WTC11 (cell line): Measurements from ENCODE around the gene SPSB4. TPM values are rescaled to one million over a fixed set of nuclear protein-coding genes. Genes with fewer than 3 reads are reported as not detected.

ENCODE experiments used
- ATAC-seq: fragments of 200-7000 bp; cut with Tn5 transposase; 2 replicates; pipeline ENCODE4 v1.10.0; 2021; ENCODE audit warnings: mild to moderate bottlenecking, moderate library complexity
- CTCF ChIA-PET: fragments of 300-600 bp; sonication (Branson Sonifier 250); formaldehyde crosslinking; loops from one replicate; lab custom pipeline; 2021; ENCODE audit warnings: antibody characterized with exemption; lab: Charles Lee
- POLR2A ChIA-PET: fragments of 350-600 bp; sonication (Branson Sonifier 250); formaldehyde crosslinking; loops from one replicate; lab custom pipeline; 2021; ENCODE audit warnings: antibody characterized with exemption; lab: Charles Lee
- DNase-seq: peaks from one replicate; pipeline ENCODE4 v3.0.0; 2021; ENCODE audit warnings: low spot score
- H3K27ac Mint-ChIP-seq: 2 replicates; pipeline ENCODE4 v1.8.0; 2021; ENCODE audit warnings: mixed read lengths
- H3K27me3 Mint-ChIP-seq: 2 replicates; pipeline ENCODE4 v1.8.0; 2021; ENCODE audit warnings: low read depth, mild to moderate bottlenecking, moderate library complexity, mixed read lengths
- H3K36me3 Mint-ChIP-seq: 2 replicates; pipeline ENCODE4 v1.8.0; 2021; ENCODE audit warnings: mixed read lengths
- H3K4me1 Mint-ChIP-seq: 2 replicates; pipeline ENCODE4 v1.8.0; 2022; ENCODE audit warnings: mixed read lengths
- H3K4me3 Mint-ChIP-seq: 2 replicates; pipeline ENCODE4 v1.8.0; 2021; ENCODE audit warnings: mild to moderate bottlenecking, moderate library complexity, mixed read lengths
- H3K9me3 Mint-ChIP-seq: 2 replicates; pipeline ENCODE4 v1.8.0; 2021; ENCODE audit warnings: mixed read lengths
- ERG ChIP-seq: fragments of 250-450 bp; sonication (Bioruptor Pico); IDR thresholded peaks from 2 replicates; pipeline ENCODE4 v1.8.0; 2021; ENCODE audit warnings: mild to moderate bottlenecking
- GRHL2 ChIP-seq: fragments of 250-450 bp; sonication (Bioruptor Pico); IDR thresholded peaks from 2 replicates; pipeline ENCODE4 v1.8.0; 2022; ENCODE audit warnings: mild to moderate bottlenecking, moderate library complexity; ENCODE audit not compliant: insufficient replicate concordance, severe bottlenecking
- IRF1 ChIP-seq: sonication (generic); formaldehyde crosslinking; IDR thresholded peaks from 2 replicates; pipeline ENCODE4 v1.8.0; 2023; ENCODE audit warnings: missing genetic modification reagents
- JUN ChIP-seq: sonication (generic); formaldehyde crosslinking; IDR thresholded peaks from 2 replicates; pipeline ENCODE4 v1.8.0; 2023; ENCODE audit warnings: mild to moderate bottlenecking, missing genetic modification reagents
- PRRX2 ChIP-seq: fragments of 250-450 bp; sonication (Bioruptor Pico); IDR thresholded peaks from 2 replicates; pipeline ENCODE4 v1.8.0; 2021; ENCODE audit warnings: mild to moderate bottlenecking
- SOX15 ChIP-seq: fragments of 250-450 bp; sonication (Bioruptor Pico); IDR thresholded peaks from 2 replicates; pipeline ENCODE4 v1.9.0; 2021; ENCODE audit warnings: mild to moderate bottlenecking
- TP53 ChIP-seq: sonication (generic); formaldehyde crosslinking; IDR thresholded peaks from 2 replicates; pipeline ENCODE4 v1.8.1; 2023; ENCODE audit warnings: mild to moderate bottlenecking, missing genetic modification reagents
- ZBTB21 ChIP-seq: sonication (generic); formaldehyde crosslinking; IDR thresholded peaks from 2 replicates; pipeline ENCODE4 v1.8.1; 2023; ENCODE audit warnings: mild to moderate bottlenecking, missing genetic modification reagents, borderline replicate concordance
- ZNF138 ChIP-seq: sonication (generic); formaldehyde crosslinking; conservative IDR thresholded peaks from 2 replicates; pipeline ENCODE4 v1.8.1; 2022; ENCODE audit warnings: mild to moderate bottlenecking, moderate library complexity, missing genetic modification reagents
- ZNF219 ChIP-seq: sonication (generic); formaldehyde crosslinking; IDR thresholded peaks from 2 replicates; pipeline ENCODE4 v1.8.0; 2023; ENCODE audit warnings: missing genetic modification reagents, mild to moderate bottlenecking, borderline replicate concordance
- ZNF396 ChIP-seq: fragments of 250-450 bp; sonication (Bioruptor Pico); IDR thresholded peaks from 2 replicates; pipeline ENCODE4 v1.8.0; 2021; ENCODE audit warnings: mild to moderate bottlenecking, moderate library complexity, borderline replicate concordance
- total RNA-seq: library from RNA; stranded (reverse); gene quantifications from 3 replicates; pipeline ENCODE4 v1.2.3, GENCODE V29; 2021
- TF ChIP-seq, protein P1 (sequence below): sonication (generic); formaldehyde crosslinking; IDR thresholded peaks from 2 replicates; pipeline ENCODE4 v1.8.1; 2023; ENCODE audit warnings: mild to moderate bottlenecking, missing genetic modification reagents, borderline replicate concordance
- TF ChIP-seq, protein P2 (sequence below): sonication (generic); formaldehyde crosslinking; IDR thresholded peaks from 2 replicates; pipeline ENCODE4 v1.8.1; 2023; ENCODE audit warnings: mild to moderate bottlenecking, missing genetic modification reagents, moderate library complexity
- TF ChIP-seq, protein P3 (sequence below): sonication (generic); formaldehyde crosslinking; IDR thresholded peaks from 2 replicates; pipeline ENCODE4 v1.8.0; 2023; ENCODE audit warnings: missing genetic modification reagents, mild to moderate bottlenecking, borderline replicate concordance
- TF ChIP-seq, protein P4 (sequence below): sonication (generic); formaldehyde crosslinking; IDR thresholded peaks from 2 replicates; pipeline ENCODE4 v1.8.1; 2023; ENCODE audit warnings: mild to moderate bottlenecking, moderate library complexity, missing genetic modification reagents
- TF ChIP-seq, protein P5 (sequence below): sonication (generic); formaldehyde crosslinking; IDR thresholded peaks from 2 replicates; pipeline ENCODE4 v1.8.0; 2022; ENCODE audit warnings: mild to moderate bottlenecking, missing genetic modification reagents

SPSB4 gene
- total RNA-seq, 1 experiment from 2014 or later, result 19.7 TPM

GRCh38 chr3:141077631-141078030, 26.5 kb downstream of the SPSB4 start (continued):
- no peak for TF ChIP-seq ZNF219 (CRISPR knock-in tag)
- no peak for TF ChIP-seq ZNF138
- TF ChIP-seq IRF1 (CRISPR knock-in tag), result no peak
- TF ChIP-seq ZBTB21 (CRISPR knock-in tag), result no peak
- TF ChIP-seq, all 79 proteins: peak for 0

DNA sequence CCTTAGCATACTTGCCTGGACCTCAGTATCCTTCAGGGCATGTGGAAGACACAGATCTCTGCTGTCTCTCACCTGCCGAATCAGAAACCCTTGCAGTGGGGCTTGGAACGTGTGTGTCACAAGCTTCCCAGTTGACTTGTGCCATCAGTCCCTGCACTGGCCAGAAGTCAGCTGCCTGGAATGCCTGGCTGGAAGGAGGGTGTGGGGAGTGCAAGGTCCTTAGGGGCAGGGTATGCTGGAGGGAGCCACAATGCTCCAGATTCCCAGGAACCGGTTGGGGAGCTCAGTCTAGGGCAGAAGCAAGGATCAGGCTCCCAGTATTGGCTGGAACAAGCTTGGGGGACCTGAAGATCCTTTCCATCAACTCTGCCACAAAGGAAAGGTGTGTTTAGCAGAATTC, 27.1 kb downstream of the SPSB4 start:
- no peaks in the 10 kb centered on the region for H3K9me3 Mint-ChIP-seq
- no peak overlapping the region for H3K4me3 Mint-ChIP-seq
- peaks cover 95% of the 10 kb centered on the region for H3K4me1 Mint-ChIP-seq
- ChIA-PET CTCF (interaction anchor here (0.8 to 1.7 kb wide), 3 partner anchors 11 to 156 kb away, joined by 3 to 10 read pairs (median 4); partner anchors contain the start of gene SPSB4), POLR2A (no interaction called here)
- no peak for DNase-seq
- no peak for ATAC-seq
- no peaks in the 10 kb centered on the region for H3K27me3 Mint-ChIP-seq
- H3K27ac Mint-ChIP-seq, result peak overlapping the region; percentile 36; the same call in 1 of the 2 replicates
- TF ChIP-seq TP53 (no peak), JUN (CRISPR knock-in tag) (no peak), SOX15 (no peak), GRHL2 (CRISPR knock-in tag) (no peak), PRRX2 (CRISPR knock-in tag) (no peak)
- TF ChIP-seq, protein P1, sequence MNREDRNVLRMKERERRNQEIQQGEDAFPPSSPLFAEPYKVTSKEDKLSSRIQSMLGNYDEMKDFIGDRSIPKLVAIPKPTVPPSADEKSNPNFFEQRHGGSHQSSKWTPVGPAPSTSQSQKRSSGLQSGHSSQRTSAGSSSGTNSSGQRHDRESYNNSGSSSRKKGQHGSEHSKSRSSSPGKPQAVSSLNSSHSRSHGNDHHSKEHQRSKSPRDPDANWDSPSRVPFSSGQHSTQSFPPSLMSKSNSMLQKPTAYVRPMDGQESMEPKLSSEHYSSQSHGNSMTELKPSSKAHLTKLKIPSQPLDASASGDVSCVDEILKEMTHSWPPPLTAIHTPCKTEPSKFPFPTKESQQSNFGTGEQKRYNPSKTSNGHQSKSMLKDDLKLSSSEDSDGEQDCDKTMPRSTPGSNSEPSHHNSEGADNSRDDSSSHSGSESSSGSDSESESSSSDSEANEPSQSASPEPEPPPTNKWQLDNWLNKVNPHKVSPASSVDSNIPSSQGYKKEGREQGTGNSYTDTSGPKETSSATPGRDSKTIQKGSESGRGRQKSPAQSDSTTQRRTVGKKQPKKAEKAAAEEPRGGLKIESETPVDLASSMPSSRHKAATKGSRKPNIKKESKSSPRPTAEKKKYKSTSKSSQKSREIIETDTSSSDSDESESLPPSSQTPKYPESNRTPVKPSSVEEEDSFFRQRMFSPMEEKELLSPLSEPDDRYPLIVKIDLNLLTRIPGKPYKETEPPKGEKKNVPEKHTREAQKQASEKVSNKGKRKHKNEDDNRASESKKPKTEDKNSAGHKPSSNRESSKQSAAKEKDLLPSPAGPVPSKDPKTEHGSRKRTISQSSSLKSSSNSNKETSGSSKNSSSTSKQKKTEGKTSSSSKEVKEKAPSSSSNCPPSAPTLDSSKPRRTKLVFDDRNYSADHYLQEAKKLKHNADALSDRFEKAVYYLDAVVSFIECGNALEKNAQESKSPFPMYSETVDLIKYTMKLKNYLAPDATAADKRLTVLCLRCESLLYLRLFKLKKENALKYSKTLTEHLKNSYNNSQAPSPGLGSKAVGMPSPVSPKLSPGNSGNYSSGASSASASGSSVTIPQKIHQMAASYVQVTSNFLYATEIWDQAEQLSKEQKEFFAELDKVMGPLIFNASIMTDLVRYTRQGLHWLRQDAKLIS (CRISPR knock-in tag), result no peak
- TF ChIP-seq, protein P2, sequence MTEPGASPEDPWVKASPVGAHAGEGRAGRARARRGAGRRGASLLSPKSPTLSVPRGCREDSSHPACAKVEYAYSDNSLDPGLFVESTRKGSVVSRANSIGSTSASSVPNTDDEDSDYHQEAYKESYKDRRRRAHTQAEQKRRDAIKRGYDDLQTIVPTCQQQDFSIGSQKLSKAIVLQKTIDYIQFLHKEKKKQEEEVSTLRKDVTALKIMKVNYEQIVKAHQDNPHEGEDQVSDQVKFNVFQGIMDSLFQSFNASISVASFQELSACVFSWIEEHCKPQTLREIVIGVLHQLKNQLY, result no peak
- H3K36me3 Mint-ChIP-seq, result no peaks in the 10 kb centered on the region

DNA sequence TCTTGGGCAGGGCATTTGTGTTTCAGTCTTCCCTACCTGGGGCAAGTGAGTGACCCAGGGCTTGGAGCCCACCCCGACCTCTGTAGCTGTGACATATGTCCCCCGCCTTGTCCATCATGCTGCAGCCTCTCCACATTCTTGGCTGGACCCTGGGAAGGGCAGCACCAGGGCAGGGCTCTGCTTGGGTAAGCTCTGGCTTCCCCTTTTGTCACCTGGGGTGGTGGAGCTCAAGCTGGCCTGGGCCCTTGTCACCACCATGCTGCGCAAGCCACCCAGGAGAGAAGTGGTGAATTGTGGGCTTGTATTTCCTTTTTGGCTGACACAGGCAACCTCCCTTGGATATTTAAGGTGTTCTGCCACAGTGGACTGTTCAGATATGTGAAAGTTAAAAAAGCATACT, 29.3 kb downstream of the SPSB4 start:
- POLR2A ChIA-PET, result interaction anchor here (1.2 kb wide), 1 partner anchor 9 kb away, joined by 4 read pairs; no protein-coding TSS in a partner anchor
- Mint-ChIP-seq H3K4me1 (peaks cover 96% of the 10 kb centered on the region), H3K4me3 (no peak overlapping the region), H3K27me3 (no peaks in the 10 kb centered on the region), H3K36me3 (no peaks in the 10 kb centered on the region), H3K9me3 (no peaks in the 10 kb centered on the region), H3K27ac (peak overlapping the region; percentile 27; the same call in 1 of the 2 replicates)
- ATAC-seq, result no peak
- no peak for DNase-seq
- CTCF ChIA-PET, result interaction anchor here (2.2 to 2.4 kb wide), 2 partner anchors 25 to 30 kb away, joined by 9 to 16 read pairs; partner anchors contain the start of gene SPSB4
- TF ChIP-seq, protein P3, sequence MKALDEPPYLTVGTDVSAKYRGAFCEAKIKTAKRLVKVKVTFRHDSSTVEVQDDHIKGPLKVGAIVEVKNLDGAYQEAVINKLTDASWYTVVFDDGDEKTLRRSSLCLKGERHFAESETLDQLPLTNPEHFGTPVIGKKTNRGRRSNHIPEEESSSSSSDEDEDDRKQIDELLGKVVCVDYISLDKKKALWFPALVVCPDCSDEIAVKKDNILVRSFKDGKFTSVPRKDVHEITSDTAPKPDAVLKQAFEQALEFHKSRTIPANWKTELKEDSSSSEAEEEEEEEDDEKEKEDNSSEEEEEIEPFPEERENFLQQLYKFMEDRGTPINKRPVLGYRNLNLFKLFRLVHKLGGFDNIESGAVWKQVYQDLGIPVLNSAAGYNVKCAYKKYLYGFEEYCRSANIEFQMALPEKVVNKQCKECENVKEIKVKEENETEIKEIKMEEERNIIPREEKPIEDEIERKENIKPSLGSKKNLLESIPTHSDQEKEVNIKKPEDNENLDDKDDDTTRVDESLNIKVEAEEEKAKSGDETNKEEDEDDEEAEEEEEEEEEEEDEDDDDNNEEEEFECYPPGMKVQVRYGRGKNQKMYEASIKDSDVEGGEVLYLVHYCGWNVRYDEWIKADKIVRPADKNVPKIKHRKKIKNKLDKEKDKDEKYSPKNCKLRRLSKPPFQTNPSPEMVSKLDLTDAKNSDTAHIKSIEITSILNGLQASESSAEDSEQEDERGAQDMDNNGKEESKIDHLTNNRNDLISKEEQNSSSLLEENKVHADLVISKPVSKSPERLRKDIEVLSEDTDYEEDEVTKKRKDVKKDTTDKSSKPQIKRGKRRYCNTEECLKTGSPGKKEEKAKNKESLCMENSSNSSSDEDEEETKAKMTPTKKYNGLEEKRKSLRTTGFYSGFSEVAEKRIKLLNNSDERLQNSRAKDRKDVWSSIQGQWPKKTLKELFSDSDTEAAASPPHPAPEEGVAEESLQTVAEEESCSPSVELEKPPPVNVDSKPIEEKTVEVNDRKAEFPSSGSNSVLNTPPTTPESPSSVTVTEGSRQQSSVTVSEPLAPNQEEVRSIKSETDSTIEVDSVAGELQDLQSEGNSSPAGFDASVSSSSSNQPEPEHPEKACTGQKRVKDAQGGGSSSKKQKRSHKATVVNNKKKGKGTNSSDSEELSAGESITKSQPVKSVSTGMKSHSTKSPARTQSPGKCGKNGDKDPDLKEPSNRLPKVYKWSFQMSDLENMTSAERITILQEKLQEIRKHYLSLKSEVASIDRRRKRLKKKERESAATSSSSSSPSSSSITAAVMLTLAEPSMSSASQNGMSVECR (CRISPR knock-in tag), result no peak
- TF ChIP-seq, protein P4, sequence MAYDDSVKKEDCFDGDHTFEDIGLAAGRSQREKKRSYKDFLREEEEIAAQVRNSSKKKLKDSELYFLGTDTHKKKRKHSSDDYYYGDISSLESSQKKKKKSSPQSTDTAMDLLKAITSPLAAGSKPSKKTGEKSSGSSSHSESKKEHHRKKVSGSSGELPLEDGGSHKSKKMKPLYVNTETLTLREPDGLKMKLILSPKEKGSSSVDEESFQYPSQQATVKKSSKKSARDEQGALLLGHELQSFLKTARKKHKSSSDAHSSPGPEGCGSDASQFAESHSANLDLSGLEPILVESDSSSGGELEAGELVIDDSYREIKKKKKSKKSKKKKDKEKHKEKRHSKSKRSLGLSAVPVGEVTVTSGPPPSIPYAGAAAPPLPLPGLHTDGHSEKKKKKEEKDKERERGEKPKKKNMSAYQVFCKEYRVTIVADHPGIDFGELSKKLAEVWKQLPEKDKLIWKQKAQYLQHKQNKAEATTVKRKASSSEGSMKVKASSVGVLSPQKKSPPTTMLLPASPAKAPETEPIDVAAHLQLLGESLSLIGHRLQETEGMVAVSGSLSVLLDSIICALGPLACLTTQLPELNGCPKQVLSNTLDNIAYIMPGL (CRISPR knock-in tag), result no peak
- TF ChIP-seq, protein P5, sequence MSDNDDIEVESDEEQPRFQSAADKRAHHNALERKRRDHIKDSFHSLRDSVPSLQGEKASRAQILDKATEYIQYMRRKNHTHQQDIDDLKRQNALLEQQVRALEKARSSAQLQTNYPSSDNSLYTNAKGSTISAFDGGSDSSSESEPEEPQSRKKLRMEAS, result no peak
- TF ChIP-seq ERG (CRISPR knock-in tag), result no peak
- no peak for TF ChIP-seq ZNF396 (CRISPR knock-in tag)
